GM12878 (cell line): ENCODE results near the gene AP1M1. TPM values are rescaled to one million over a fixed set of nuclear protein-coding genes. Genes with fewer than 3 reads are reported as not detected.

Experiments
- ATF7 ChIP-seq: fragments of 450-650 bp; IDR thresholded peaks from 2 replicates; pipeline ENCODE4 v1.6.1; 2016; ENCODE audit warnings: low read depth, mild to moderate bottlenecking
- BCL11A ChIP-seq: IDR thresholded peaks from 2 replicates; pipeline ENCODE4 v1.6.1; 2011; ENCODE audit warnings: low read depth, low read length
- BRCA1 ChIP-seq: IDR thresholded peaks from 2 replicates; pipeline ENCODE4 v1.6.1; 2011; ENCODE audit warnings: low read depth, low read length, improper control_type of control experiment
- CBFB ChIP-seq: IDR thresholded peaks from 2 replicates; pipeline ENCODE4 v1.6.1; 2016; ENCODE audit warnings: antibody characterized with exemption, low read depth
- DPF2 ChIP-seq: fragments of 450-650 bp; IDR thresholded peaks from 2 replicates; pipeline ENCODE4 v1.6.1; 2017; ENCODE audit warnings: mild to moderate bottlenecking
- KLF5 ChIP-seq: fragments of 450-650 bp; IDR thresholded peaks from 2 replicates; pipeline ENCODE4 v1.6.1; 2014; ENCODE audit warnings: mild to moderate bottlenecking; ENCODE audit not compliant: partially characterized antibody
- LARP7 ChIP-seq: fragments of 450-650 bp; IDR thresholded peaks from 2 replicates; pipeline ENCODE4 v1.6.1; 2017; ENCODE audit warnings: mild to moderate bottlenecking
- MEF2B ChIP-seq: fragments of 450-650 bp; IDR thresholded peaks from 2 replicates; pipeline ENCODE4 v1.6.1; 2018; ENCODE audit warnings: mild to moderate bottlenecking, moderate library complexity; ENCODE audit not compliant: partially characterized antibody, poor library complexity, severe bottlenecking
- MTA3 ChIP-seq: IDR thresholded peaks from 2 replicates; pipeline ENCODE4 v1.6.1; 2012; ENCODE audit warnings: low read length, inconsistent platforms, borderline replicate concordance
- POLR2A ChIP-seq: IDR thresholded peaks from 2 replicates; pipeline ENCODE4 v1.6.1; 2011; ENCODE audit warnings: low read depth, mild to moderate bottlenecking, low read length
- POLR2AphosphoS2 ChIP-seq: IDR thresholded peaks from 2 replicates; pipeline ENCODE4 v1.6.1; 2011; ENCODE audit warnings: low read depth, mild to moderate bottlenecking, low read length, improper control_type of control experiment, moderate library complexity
- RAD21 ChIP-seq: IDR thresholded peaks from 2 replicates; pipeline ENCODE4 v1.6.1; 2011; ENCODE audit warnings: mild to moderate bottlenecking, low read depth, low read length, moderate library complexity; ENCODE audit not compliant: insufficient read depth
- SMARCA5 ChIP-seq: fragments of 450-650 bp; IDR thresholded peaks from 2 replicates; pipeline ENCODE4 v1.6.1; 2017; ENCODE audit warnings: mild to moderate bottlenecking
- SUZ12 ChIP-seq: fragments of 200-600 bp; sonication (generic); IDR thresholded peaks from one replicate; pipeline ENCODE4 v1.6.1; 2018; ENCODE audit warnings: antibody characterized with exemption, mild to moderate bottlenecking; ENCODE audit not compliant: unreplicated experiment
- TAF1 ChIP-seq: IDR thresholded peaks from 2 replicates; pipeline ENCODE4 v1.6.1; 2011; ENCODE audit warnings: mild to moderate bottlenecking, low read depth, low read length, borderline replicate concordance
- TARDBP ChIP-seq: IDR thresholded peaks from 2 replicates; pipeline ENCODE4 v1.6.1; 2016; ENCODE audit warnings: borderline replicate concordance
- TCF7 ChIP-seq: IDR thresholded peaks from 2 replicates; pipeline ENCODE4 v1.6.1; 2014; ENCODE audit warnings: antibody characterized with exemption, borderline replicate concordance
- YBX1 ChIP-seq: fragments of 450-650 bp; IDR thresholded peaks from 2 replicates; pipeline ENCODE4 v1.6.1; 2016; ENCODE audit warnings: antibody characterized with exemption
- ZNF622 ChIP-seq: fragments of 450-650 bp; IDR thresholded peaks from 2 replicates; pipeline ENCODE4 v1.6.1; 2017; ENCODE audit warnings: mild to moderate bottlenecking, inconsistent platforms
- polyA plus RNA-seq, 11 experiments: library from polyadenylated mRNA; depleted of rRNA in 4 of 11; unstranded in 6 of 11; stranded (reverse) in 5 of 11; fragments of >200 nt; fragmentation: Nextera tagmentation in 4 of 11; fragmentation: Illumina TruSeq in 1 of 11; extraction: Ambion mirVana in 4 of 11; extraction: Trizol in 1 of 11; gene quantifications; 1 replicate in 1 of 11; 2 replicates in 10 of 11; pipeline versions ENCODE4 v1.2.1 to v1.2.3, GENCODE V29; 2011 to 2016; ENCODE audit warnings: inconsistent platforms in 2 of 11, missing spikeins in 2 of 11, low read depth in 1 of 11
- total RNA-seq, 4 experiments: library from RNA; depleted of rRNA in 3 of 4; stranded (reverse); fragments of >200 nt in 3 of 4; fragmentation: Illumina TruSeq in 1 of 4; extraction: Trizol in 1 of 4; gene quantifications; 2 replicates each; pipeline versions ENCODE4 v1.2.1 to v1.2.3, GENCODE V29; 2013 to 2021
- TF ChIP-seq, protein P1 (sequence below): IDR thresholded peaks from 2 replicates; pipeline ENCODE4 v1.6.1; 2012; ENCODE audit warnings: low read length, inconsistent platforms
- TF ChIP-seq, protein P2 (sequence below): IDR thresholded peaks from 2 replicates; pipeline ENCODE4 v1.6.1; 2012; ENCODE audit warnings: low read depth, low read length, improper control_type of control experiment
- TF ChIP-seq, protein P3 (sequence below): IDR thresholded peaks from 2 replicates; pipeline ENCODE4 v1.6.1; 2011; ENCODE audit warnings: low read depth, low read length, improper control_type of control experiment, borderline replicate concordance
- TF ChIP-seq, protein P4 (sequence below): IDR thresholded peaks from 2 replicates; pipeline ENCODE4 v1.6.1; 2012; ENCODE audit warnings: mild to moderate bottlenecking, low read depth, low read length
- TF ChIP-seq, protein P5 (sequence below): fragments of 450-650 bp; IDR thresholded peaks from 2 replicates; pipeline ENCODE4 v1.6.1; 2016; ENCODE audit warnings: mild to moderate bottlenecking

The AP1M1 gene
- total and polyA plus RNA-seq, 10 of the 15 experiments (the other 5 are each of a cell fraction or from before 2014, with no cell fraction given) = 1.0 to 116 (median 44.7) TPM

DNA sequence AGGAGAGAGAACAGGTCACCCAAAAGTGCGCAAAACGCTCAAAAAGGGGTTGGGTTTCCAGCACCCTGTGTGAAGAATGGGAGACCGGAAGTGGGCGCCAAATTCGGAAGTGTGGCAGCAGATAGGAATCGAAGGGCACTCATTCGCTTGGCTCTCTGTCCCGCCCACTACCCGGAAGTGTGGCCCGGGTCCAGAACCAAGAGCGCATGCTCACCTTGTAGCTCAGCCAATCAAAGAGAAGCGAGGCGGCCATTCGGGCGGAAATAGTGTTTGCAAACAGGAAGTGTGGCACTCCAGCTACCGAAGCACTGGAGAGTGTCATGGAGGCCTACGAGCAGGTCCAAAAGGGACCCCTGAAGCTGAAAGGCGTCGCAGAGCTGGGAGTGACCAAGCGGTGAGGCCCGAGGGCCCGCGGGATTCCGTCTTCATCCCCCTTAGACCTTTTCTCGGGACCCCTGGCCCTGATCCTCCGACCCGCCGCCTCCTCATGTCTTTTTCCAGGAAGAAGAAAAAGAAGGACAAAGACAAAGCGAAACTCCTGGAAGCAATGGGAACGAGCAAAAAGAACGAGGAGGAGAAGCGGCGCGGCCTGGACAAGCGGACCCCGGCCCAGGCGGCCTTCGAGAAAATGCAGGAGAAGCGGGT, 12.5 kb upstream of the AP1M1 start, which contains the start of gene FAM32A (continued):
- no peak for TF ChIP-seq RAD21
- TF ChIP-seq ATF7 = no peak
- no peak for TF ChIP-seq TARDBP
- no peak for TF ChIP-seq BCL11A
- TF ChIP-seq KLF5 = no peak
- TF ChIP-seq, protein P1, sequence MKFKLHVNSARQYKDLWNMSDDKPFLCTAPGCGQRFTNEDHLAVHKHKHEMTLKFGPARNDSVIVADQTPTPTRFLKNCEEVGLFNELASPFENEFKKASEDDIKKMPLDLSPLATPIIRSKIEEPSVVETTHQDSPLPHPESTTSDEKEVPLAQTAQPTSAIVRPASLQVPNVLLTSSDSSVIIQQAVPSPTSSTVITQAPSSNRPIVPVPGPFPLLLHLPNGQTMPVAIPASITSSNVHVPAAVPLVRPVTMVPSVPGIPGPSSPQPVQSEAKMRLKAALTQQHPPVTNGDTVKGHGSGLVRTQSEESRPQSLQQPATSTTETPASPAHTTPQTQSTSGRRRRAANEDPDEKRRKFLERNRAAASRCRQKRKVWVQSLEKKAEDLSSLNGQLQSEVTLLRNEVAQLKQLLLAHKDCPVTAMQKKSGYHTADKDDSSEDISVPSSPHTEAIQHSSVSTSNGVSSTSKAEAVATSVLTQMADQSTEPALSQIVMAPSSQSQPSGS = no peak
- no peak for TF ChIP-seq SMARCA5
- no peak for TF ChIP-seq ZNF622
- TF ChIP-seq TAF1 = peak; percentile 88
- TF ChIP-seq, protein P2, sequence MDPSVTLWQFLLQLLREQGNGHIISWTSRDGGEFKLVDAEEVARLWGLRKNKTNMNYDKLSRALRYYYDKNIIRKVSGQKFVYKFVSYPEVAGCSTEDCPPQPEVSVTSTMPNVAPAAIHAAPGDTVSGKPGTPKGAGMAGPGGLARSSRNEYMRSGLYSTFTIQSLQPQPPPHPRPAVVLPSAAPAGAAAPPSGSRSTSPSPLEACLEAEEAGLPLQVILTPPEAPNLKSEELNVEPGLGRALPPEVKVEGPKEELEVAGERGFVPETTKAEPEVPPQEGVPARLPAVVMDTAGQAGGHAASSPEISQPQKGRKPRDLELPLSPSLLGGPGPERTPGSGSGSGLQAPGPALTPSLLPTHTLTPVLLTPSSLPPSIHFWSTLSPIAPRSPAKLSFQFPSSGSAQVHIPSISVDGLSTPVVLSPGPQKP = peak; percentile 100
- TF ChIP-seq, protein P3, sequence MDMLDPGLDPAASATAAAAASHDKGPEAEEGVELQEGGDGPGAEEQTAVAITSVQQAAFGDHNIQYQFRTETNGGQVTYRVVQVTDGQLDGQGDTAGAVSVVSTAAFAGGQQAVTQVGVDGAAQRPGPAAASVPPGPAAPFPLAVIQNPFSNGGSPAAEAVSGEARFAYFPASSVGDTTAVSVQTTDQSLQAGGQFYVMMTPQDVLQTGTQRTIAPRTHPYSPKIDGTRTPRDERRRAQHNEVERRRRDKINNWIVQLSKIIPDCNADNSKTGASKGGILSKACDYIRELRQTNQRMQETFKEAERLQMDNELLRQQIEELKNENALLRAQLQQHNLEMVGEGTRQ = no peak
- TF ChIP-seq MTA3 = no peak
- TF ChIP-seq LARP7 = no peak
- TF ChIP-seq POLR2AphosphoS2 = no peak; the same call in 1 of the 2 replicates
- peak; percentile 93 for TF ChIP-seq POLR2A
- no peak for TF ChIP-seq TCF7
- no peak for TF ChIP-seq MEF2B
- no peak for TF ChIP-seq YBX1
- TF ChIP-seq, protein P4, sequence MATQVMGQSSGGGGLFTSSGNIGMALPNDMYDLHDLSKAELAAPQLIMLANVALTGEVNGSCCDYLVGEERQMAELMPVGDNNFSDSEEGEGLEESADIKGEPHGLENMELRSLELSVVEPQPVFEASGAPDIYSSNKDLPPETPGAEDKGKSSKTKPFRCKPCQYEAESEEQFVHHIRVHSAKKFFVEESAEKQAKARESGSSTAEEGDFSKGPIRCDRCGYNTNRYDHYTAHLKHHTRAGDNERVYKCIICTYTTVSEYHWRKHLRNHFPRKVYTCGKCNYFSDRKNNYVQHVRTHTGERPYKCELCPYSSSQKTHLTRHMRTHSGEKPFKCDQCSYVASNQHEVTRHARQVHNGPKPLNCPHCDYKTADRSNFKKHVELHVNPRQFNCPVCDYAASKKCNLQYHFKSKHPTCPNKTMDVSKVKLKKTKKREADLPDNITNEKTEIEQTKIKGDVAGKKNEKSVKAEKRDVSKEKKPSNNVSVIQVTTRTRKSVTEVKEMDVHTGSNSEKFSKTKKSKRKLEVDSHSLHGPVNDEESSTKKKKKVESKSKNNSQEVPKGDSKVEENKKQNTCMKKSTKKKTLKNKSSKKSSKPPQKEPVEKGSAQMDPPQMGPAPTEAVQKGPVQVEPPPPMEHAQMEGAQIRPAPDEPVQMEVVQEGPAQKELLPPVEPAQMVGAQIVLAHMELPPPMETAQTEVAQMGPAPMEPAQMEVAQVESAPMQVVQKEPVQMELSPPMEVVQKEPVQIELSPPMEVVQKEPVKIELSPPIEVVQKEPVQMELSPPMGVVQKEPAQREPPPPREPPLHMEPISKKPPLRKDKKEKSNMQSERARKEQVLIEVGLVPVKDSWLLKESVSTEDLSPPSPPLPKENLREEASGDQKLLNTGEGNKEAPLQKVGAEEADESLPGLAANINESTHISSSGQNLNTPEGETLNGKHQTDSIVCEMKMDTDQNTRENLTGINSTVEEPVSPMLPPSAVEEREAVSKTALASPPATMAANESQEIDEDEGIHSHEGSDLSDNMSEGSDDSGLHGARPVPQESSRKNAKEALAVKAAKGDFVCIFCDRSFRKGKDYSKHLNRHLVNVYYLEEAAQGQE = 0 out of 2 replicates have a peak, but pooled peaks have one; percentile 15
- no peak for TF ChIP-seq SUZ12
- TF ChIP-seq CBFB = peak; percentile 55; the same call in 1 of the 2 replicates
- TF ChIP-seq BRCA1 = no peak
- TF ChIP-seq, protein P5, sequence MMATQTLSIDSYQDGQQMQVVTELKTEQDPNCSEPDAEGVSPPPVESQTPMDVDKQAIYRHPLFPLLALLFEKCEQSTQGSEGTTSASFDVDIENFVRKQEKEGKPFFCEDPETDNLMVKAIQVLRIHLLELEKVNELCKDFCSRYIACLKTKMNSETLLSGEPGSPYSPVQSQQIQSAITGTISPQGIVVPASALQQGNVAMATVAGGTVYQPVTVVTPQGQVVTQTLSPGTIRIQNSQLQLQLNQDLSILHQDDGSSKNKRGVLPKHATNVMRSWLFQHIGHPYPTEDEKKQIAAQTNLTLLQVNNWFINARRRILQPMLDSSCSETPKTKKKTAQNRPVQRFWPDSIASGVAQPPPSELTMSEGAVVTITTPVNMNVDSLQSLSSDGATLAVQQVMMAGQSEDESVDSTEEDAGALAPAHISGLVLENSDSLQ = peak; percentile 82
- TF ChIP-seq DPF2 = no peak
